Astrocyte of the spinal cord (primary cell): Measurements from ENCODE around the gene TEX29.

ENCODE experiments used
- DNase-seq: peaks from one replicate; pipeline ENCODE4 v3.0.0; 2011; ENCODE audit warnings: low read depth, low spot score
- H3K4me3 ChIP-seq: 2 replicates; pipeline ENCODE4 v1.5.1; 2011; ENCODE audit warnings: low read depth, mild to moderate bottlenecking, low read length, moderate library complexity
- CTCF ChIP-seq: IDR thresholded peaks from 2 replicates; pipeline ENCODE4 v1.5.1; 2012; ENCODE audit warnings: low read depth, mild to moderate bottlenecking, low read length, inconsistent platforms
- in situ Hi-C: cut with HindIII; loops from 2 replicates; pipeline ENCODE4 v1.10.0; 2017; ENCODE audit warnings: low sequenced_read_pairs

The TEX29 gene

GRCh38 chr13:111388851-111389500 is 68.5 kb downstream of the TEX29 start:
- in situ Hi-C loops: no loop called here
- DNase-seq: no peak
- H3K4me3 ChIP-seq: no peak overlapping the region
- no peak for TF ChIP-seq CTCF

- TF ChIP-seq CTCF: no peak
- H3K4me3 ChIP-seq: no peak overlapping the region
- in situ Hi-C loops: no loop called here
- no peak for DNase-seq
These were observed 69.4 kb downstream of the TEX29 start for GRCh38 chr13:111389621-111390521.

- no peak for TF ChIP-seq CTCF
- no peak for DNase-seq
- in situ Hi-C loops: no loop called here
- H3K4me3 ChIP-seq: no peak overlapping the region
These were observed 70.3 kb downstream of the TEX29 start for GRCh38 chr13:111390522-111391270.

GRCh38 chr13:111392486-111392885 is 72.0 kb downstream of the TEX29 start:
- in situ Hi-C loops: no loop called here
- no peak overlapping the region for H3K4me3 ChIP-seq
- no peak for DNase-seq
- no peak for TF ChIP-seq CTCF

GRCh38 chr13:111393221-111393790 is 72.9 kb downstream of the TEX29 start:
- H3K4me3 ChIP-seq: no peak overlapping the region
- in situ Hi-C loops: no loop called here
- no peak for TF ChIP-seq CTCF
- no peak for DNase-seq
